ENCODE data around the gene FAM117B.
"Not testable (repeated sequence)": the region's sequence is repeated elsewhere in the genome, so short reads cannot be mapped to it uniquely, and the experiment has no call there.

The FAM117B gene

GRCh38 chr2:202639231-202639630 is 4.5 kb downstream of the FAM117B start:
- DNase-seq: no peak

- no peak for DNase-seq
Measured at GRCh38 chr2:202642567-202642966, 7.8 kb downstream of the FAM117B start.

GRCh38 chr2:202643012-202643858 is 8.5 kb downstream of the FAM117B start:
- DNase-seq: no peak

- DNase-seq: no peak
Measured at GRCh38 chr2:202652119-202652518, 17.4 kb downstream of the FAM117B start.

GRCh38 chr2:202653890-202654289 is 19.1 kb downstream of the FAM117B start:
- DNase-seq: no peak

- no peak for DNase-seq
Measured at GRCh38 chr2:202657876-202658275, 23.1 kb downstream of the FAM117B start.

GRCh38 chr2:202660796-202661195 is 26.0 kb downstream of the FAM117B start:
- DNase-seq: no peak

GRCh38 chr2:202669841-202670240 is 35.1 kb downstream of the FAM117B start:
- no peak for DNase-seq

GRCh38 chr2:202671317-202672035 is 36.7 kb downstream of the FAM117B start:
- no peak for DNase-seq

- not testable (repeated sequence) for DNase-seq
Measured at GRCh38 chr2:202675097-202675496, 40.3 kb downstream of the FAM117B start.

- DNase-seq: no peak
Measured at GRCh38 chr2:202679980-202680379, 45.2 kb downstream of the FAM117B start.

GRCh38 chr2:202680512-202680911 is 45.7 kb downstream of the FAM117B start:
- DNase-seq: no peak

GRCh38 chr2:202681688-202682205 is 47.0 kb downstream of the FAM117B start:
- no peak for DNase-seq

- DNase-seq: no peak
Measured at GRCh38 chr2:202682274-202682673, 47.5 kb downstream of the FAM117B start.

- no peak for DNase-seq
Measured at GRCh38 chr2:202687276-202687675, 52.5 kb downstream of the FAM117B start.

- no peak for DNase-seq
Measured at GRCh38 chr2:202689459-202689858, 54.7 kb downstream of the FAM117B start.

- no peak for DNase-seq
Measured at GRCh38 chr2:202689898-202690297, 55.1 kb downstream of the FAM117B start.

GRCh38 chr2:202690321-202690900 is 55.6 kb downstream of the FAM117B start:
- DNase-seq: no peak

GRCh38 chr2:202693503-202693902 is 58.7 kb downstream of the FAM117B start:
- DNase-seq: no peak

GRCh38 chr2:202695166-202695565 is 60.4 kb downstream of the FAM117B start:
- DNase-seq: no peak

GRCh38 chr2:202700075-202700901 is 65.5 kb downstream of the FAM117B start:
- DNase-seq: no peak

- DNase-seq: no peak
Measured at GRCh38 chr2:202703091-202703490, 68.3 kb downstream of the FAM117B start.

- no peak for DNase-seq
Measured at GRCh38 chr2:202704248-202704647, 69.5 kb downstream of the FAM117B start.

Data from CD4-positive, alpha-beta T cell treated with Interleukin-15 for 1 hour (primary cell).